Ovary (tissue), 9 donors: ENCODE results near the gene MVP. TPM values are rescaled to one million over a fixed set of nuclear protein-coding genes. Genes with fewer than 3 reads are reported as not detected.
"Not testable (repeated sequence)": the region's sequence is repeated elsewhere in the genome, so short reads cannot be mapped to it uniquely, and the experiment has no call there.

ENCODE experiments used
- DNase-seq, 5 donors: peaks; one replicate each; pipeline ENCODE4 v3.0.0-alpha.2; 2019 to 2020
- H3K27ac ChIP-seq, 2 donors: fragments of 200-600 bp; one replicate each; pipeline versions ENCODE4 v1.5.1 to v1.8.0; 2019 to 2022
- H3K27me3 ChIP-seq: fragments of 200-600 bp; one replicate; pipeline ENCODE4 v1.8.0; 2022
- H3K36me3 ChIP-seq: fragments of 200-600 bp; sonication (generic); one replicate; pipeline ENCODE4 v1.5.1; 2019
- H3K4me1 ChIP-seq: one replicate; pipeline ENCODE4 v1.8.1; 2013; ENCODE audit warnings: mild to moderate bottlenecking, moderate library complexity; ENCODE audit not compliant: insufficient read depth
- H3K4me3 ChIP-seq: fragments of 200-600 bp; sonication (generic); one replicate; pipeline ENCODE4 v1.5.1; 2017
- H3K9me3 ChIP-seq, 2 donors: fragments of 200-600 bp in 1 of 2; sonication (generic) in 1 of 2; one replicate each; pipeline versions ENCODE4 v1.5.1 to v1.8.1; 2013 to 2019; ENCODE audit warnings: mild to moderate bottlenecking in 1 of 2, moderate library complexity in 1 of 2
- CTCF ChIP-seq, 3 donors: fragments of 450-650 bp in 2 of 3; fragments of 200-600 bp in 1 of 3; IDR thresholded peaks; one replicate each; pipeline versions ENCODE4 v1.5.1 to v1.8.0; 2016 to 2022; ENCODE audit warnings: antibody characterized with exemption in 3 of 3, mild to moderate bottlenecking in 1 of 3
- EP300 ChIP-seq: sonication (generic); formaldehyde crosslinking; IDR thresholded peaks from one replicate; pipeline ENCODE4 v1.6.1; 2017; ENCODE audit warnings: antibody characterized with exemption
- POLR2A ChIP-seq: fragments of 450-650 bp; IDR thresholded peaks from one replicate; pipeline ENCODE4 v1.6.1; 2017; ENCODE audit warnings: antibody characterized with exemption, mild to moderate bottlenecking, moderate library complexity
- WGBS, 3 donors: extraction: QIAGEN DNeasy Blood & Tissue Kit in 1 of 3; methylation state at CpG; one replicate each; pipeline versions ENCODE4 v1.1.5 to v1.1.7; 2013 to 2017; 5-methylcytosine and 5-hydroxymethylcytosine counted together
- intact Hi-C, 4 donors: fragments of 100-400 bp; cut with DNase I; formaldehyde crosslinking; loops; one replicate each; pipeline versions ENCODE4 v1.11.0 to v1.15.1; 2022 to 2023
- polyA plus RNA-seq, 2 donors: library from polyadenylated mRNA; stranded (reverse); fragments of 200-250 nt in 1 of 2; fragments of 350-450 nt in 1 of 2; fragmentation: Illumina TruSeq in 1 of 2; extraction: RNeasy Lipid Tissue Mini Kit (QIAGEN cat#74804) in 1 of 2; gene quantifications; one replicate each; pipeline ENCODE4 v1.2.3, GENCODE V29; 2013 to 2014
- total RNA-seq, 7 donors: library from RNA; depleted of rRNA in 2 of 7; stranded (reverse); fragments of >200 nt in 2 of 7; fragmentation: NEBNext Ultra II Directional in 3 of 7; extraction: Animal tissue kit (Norgen Biotek cat#: 25700) in 3 of 7; gene quantifications; one replicate each; pipeline versions ENCODE4 v1.1.0 to v1.2.4, GENCODE V29; 2016 to 2023
- donor health status: DM: no; HTN: no; CAD: no; lungs with moderate emphysema.
- donor health status: DM: no; HTN: no; CAD: no.
- donor health status: Bipolar disorder and iron deficiency.
- donor health status: DM: yes; HTN: yes; CAD: no.
- donor health status: DM: no; HTN: no; CAD: no.
- donor health status: DM: yes; HTN: yes; CAD: no.

The MVP gene
- total and polyA plus RNA-seq, 9 donors = 56.4 to 191 (median 129) TPM

- no peak for DNase-seq
- Histone ChIP-seq H3K9me3 (no peaks in the 10 kb centered on the region), H3K4me1 (peaks cover 11% of the 10 kb centered on the region), H3K27me3 (no peaks in the 10 kb centered on the region), H3K27ac (no peak overlapping the region), H3K36me3 (no peaks in the 10 kb centered on the region), H3K4me3 (no peak overlapping the region)
- intact Hi-C loops = loop anchor here in 2 of 4 donors (2.0 to 10.0 kb wide), 2 partner anchors 23 to 47 kb away; partner anchors contain the start of gene C16orf54 (in 1 of the 2)
- TF ChIP-seq CTCF (IDR thresholded peaks at IDR 0.05) (no peak), EP300 (no peak), POLR2A (no peak)
- WGBS, 3 donors = 65 to 69% (median 67%) methylated on average over 9 of the region's 9 CpGs
These were observed 28.1 kb upstream of the MVP start for GRCh38 chr16:29791845-29792807.

- DNase-seq, H3K9me3 ChIP-seq, H3K27me3 ChIP-seq, H3K4me3 ChIP-seq, H3K36me3 ChIP-seq, H3K27ac ChIP-seq: not testable (repeated sequence)
- 83 to 87% (median 84%) methylated on average over 18 of the region's 18 CpGs for WGBS, 3 donors
- peaks cover 11% of the 10 kb centered on the region for H3K4me1 ChIP-seq
- intact Hi-C loops = loop anchor here in 1 of 4 donors (10.0 kb wide), 1 partner anchor 48 kb away; the partner anchor contains the start of gene C16orf54
These were observed 27.1 kb upstream of the MVP start for GRCh38 chr16:29793153-29793552.

GRCh38 chr16:29794231-29794710 is 26.0 kb upstream of the MVP start:
- Histone ChIP-seq H3K36me3 (no peaks in the 10 kb centered on the region), H3K4me1 (peaks cover 11% of the 10 kb centered on the region), H3K4me3 (no peak overlapping the region), H3K27ac (no peak overlapping the region), H3K27me3 (no peaks in the 10 kb centered on the region), H3K9me3 (no peaks in the 10 kb centered on the region)
- 94 to 99% (median 98%) methylated on average over 3 of the region's 3 CpGs for WGBS, 3 donors
- no peak for TF ChIP-seq EP300
- TF ChIP-seq CTCF (IDR thresholded peaks at IDR 0.05) = no peak
- TF ChIP-seq POLR2A = no peak
- intact Hi-C loops = loop anchor here in 1 of 4 donors (10.0 kb wide), 1 partner anchor 49 kb away; the partner anchor contains the start of gene C16orf54
- no peak for DNase-seq

- DNase-seq = peak in 1 of 5 donors; percentile 31
- H3K27ac ChIP-seq = no peak overlapping the region
- no peaks in the 10 kb centered on the region for H3K36me3 ChIP-seq
- WGBS, 3 donors = 95 to 98% (median 96%) methylated on average over 8 of the region's 8 CpGs
- intact Hi-C loops = loop anchor here in 1 of 4 donors (10.0 kb wide), 1 partner anchor 202 kb away; no protein-coding TSS in a partner anchor
- peaks cover 2% of the 10 kb centered on the region for H3K4me1 ChIP-seq
- no peaks in the 10 kb centered on the region for H3K9me3 ChIP-seq
- no peak overlapping the region for H3K4me3 ChIP-seq
- no peaks in the 10 kb centered on the region for H3K27me3 ChIP-seq
- TF ChIP-seq EP300 (no peak), CTCF (IDR thresholded peaks at IDR 0.05) (no peak), POLR2A (no peak)
These were observed 17.8 kb upstream of the MVP start for GRCh38 chr16:29802416-29802935.
